NB4 (cell line): ENCODE results near the gene MSH2.

Experiments used
- MAX ChIP-seq: IDR thresholded peaks from 2 replicates; pipeline ENCODE4 v1.6.1; 2011; ENCODE audit warnings: low read depth, low read length
- POLR2A ChIP-seq: IDR thresholded peaks from 2 replicates; pipeline ENCODE4 v1.6.1; 2011; ENCODE audit warnings: mild to moderate bottlenecking; ENCODE audit not compliant: insufficient read length; ENCODE audit errors: extremely low read depth
- TF ChIP-seq, protein P1 (sequence below): IDR thresholded peaks from one replicate; pipeline ENCODE4 v1.5.1; 2012; ENCODE audit warnings: low read depth, low read length

GRCh38 chr2:47456851-47457250, 53.9 kb downstream of the MSH2 start:
- TF ChIP-seq, protein P1, sequence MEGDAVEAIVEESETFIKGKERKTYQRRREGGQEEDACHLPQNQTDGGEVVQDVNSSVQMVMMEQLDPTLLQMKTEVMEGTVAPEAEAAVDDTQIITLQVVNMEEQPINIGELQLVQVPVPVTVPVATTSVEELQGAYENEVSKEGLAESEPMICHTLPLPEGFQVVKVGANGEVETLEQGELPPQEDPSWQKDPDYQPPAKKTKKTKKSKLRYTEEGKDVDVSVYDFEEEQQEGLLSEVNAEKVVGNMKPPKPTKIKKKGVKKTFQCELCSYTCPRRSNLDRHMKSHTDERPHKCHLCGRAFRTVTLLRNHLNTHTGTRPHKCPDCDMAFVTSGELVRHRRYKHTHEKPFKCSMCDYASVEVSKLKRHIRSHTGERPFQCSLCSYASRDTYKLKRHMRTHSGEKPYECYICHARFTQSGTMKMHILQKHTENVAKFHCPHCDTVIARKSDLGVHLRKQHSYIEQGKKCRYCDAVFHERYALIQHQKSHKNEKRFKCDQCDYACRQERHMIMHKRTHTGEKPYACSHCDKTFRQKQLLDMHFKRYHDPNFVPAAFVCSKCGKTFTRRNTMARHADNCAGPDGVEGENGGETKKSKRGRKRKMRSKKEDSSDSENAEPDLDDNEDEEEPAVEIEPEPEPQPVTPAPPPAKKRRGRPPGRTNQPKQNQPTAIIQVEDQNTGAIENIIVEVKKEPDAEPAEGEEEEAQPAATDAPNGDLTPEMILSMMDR, result no peak
- TF ChIP-seq POLR2A, result no peak
- TF ChIP-seq MAX, result no peak
